Frontal cortex (tissue), 4 donors: ENCODE results near the gene ABCA2. TPM values are rescaled to one million over a fixed set of nuclear protein-coding genes. Genes with fewer than 3 reads are reported as not detected.

Source experiments
- DNase-seq, 2 donors: peaks; one replicate each; pipeline ENCODE4 v3.0.0; 2012; ENCODE audit warnings: low spot score in 2 of 2
- FAIRE-seq: peaks from 2 replicates; lab custom pipeline; 2012; peaks lifted over from hg19 to GRCh38; lab: Jason Lieb, UNC
- total RNA-seq: library from RNA; depleted of rRNA; stranded (reverse); fragments of >200 nt; gene quantifications from one replicate; pipeline ENCODE4 v1.2.3, GENCODE V29; 2014
- donor health status: control.
- donor health status: control.
- donor health status: control.

Gene ABCA2
- total RNA-seq, 1 donor from 2014 or later: 20.8 TPM

- no peak for FAIRE-seq
- DNase-seq: no peak
Measured at GRCh38 chr9:136958898-136959850, 68.9 kb downstream of the ABCA2 start.

GRCh38 chr9:136958473-136958872 is 69.6 kb downstream of the ABCA2 start:
- DNase-seq (no peak), FAIRE-seq (no peak)

DNA sequence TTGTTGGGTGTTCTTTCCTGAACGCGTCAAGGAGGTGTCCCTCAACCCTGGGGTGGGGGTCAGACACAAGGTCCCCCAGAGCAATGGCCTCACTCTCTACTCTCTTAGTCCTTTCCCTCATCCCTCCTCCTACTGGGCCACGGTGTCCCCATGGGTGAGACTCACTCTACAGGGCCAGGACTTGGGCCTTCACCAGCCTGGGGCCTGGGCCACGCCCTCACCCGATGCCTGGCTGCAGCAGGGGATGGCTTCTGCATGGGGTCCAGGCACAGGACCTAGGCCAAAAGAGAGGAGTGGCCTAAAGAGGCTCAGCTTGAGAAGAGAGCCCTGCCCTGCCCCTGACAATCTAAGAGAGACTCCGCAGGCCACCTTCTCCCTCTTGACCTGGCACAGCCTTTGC is 70.1 kb downstream of the ABCA2 start:
- DNase-seq (no peak), FAIRE-seq (no peak)

DNA sequence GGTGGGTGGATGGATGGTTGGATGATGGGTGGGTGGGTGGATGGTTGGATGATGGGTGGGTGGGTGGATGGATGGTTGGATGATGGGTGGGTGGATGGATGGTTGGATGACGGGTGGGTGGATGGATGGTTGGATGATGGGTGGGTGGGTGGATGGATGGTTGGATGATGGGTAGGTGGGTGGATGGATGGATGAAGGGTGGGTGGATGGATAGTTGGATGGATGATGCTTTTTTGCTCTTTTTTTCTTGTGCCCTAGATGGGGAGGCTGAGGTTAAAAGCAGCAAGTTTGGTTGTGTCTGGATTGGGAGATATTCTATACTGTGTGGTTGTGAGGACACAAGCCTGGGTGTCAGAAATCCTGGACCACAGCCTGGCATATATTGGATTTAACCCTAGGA is 70.6 kb downstream of the ABCA2 start:
- FAIRE-seq (no peak), DNase-seq (no peak)

Other genes starting within 250 kb of the ABCA2 start
- gene TMEM141, start 236.9 kb downstream of the ABCA2 start, total RNA-seq: 17.1 TPM
- gene CCDC183, start 231.9 kb downstream of the ABCA2 start, total RNA-seq: 2.0 TPM
- 35.1 TPM for gene RABL6, start 220.3 kb downstream of the ABCA2 start, total RNA-seq
- 0.82 TPM for gene AJM1, start 185.8 kb downstream of the ABCA2 start, total RNA-seq
- 143 TPM for gene PHPT1, start 178.8 kb downstream of the ABCA2 start, total RNA-seq
- 4.1 TPM for gene MAMDC4, start 175.9 kb downstream of the ABCA2 start, total RNA-seq
- 140 TPM for gene EDF1, start 161.9 kb downstream of the ABCA2 start, total RNA-seq
- gene TRAF2, start 141.7 kb downstream of the ABCA2 start, total RNA-seq: 7.3 TPM
- 62.4 TPM for gene FBXW5, start 83.5 kb downstream of the ABCA2 start, total RNA-seq
- not detected for gene C8G, start 83.0 kb downstream of the ABCA2 start, total RNA-seq
- not detected for gene LCN12, start 76.0 kb downstream of the ABCA2 start, total RNA-seq
- 61.1 TPM for gene PTGDS, start 50.7 kb downstream of the ABCA2 start, total RNA-seq
- gene LCNL1, start 45.2 kb downstream of the ABCA2 start, total RNA-seq: 0.82 TPM
- 13.5 TPM for gene PAXX, start 35.8 kb downstream of the ABCA2 start, total RNA-seq
- gene CLIC3, start 31.7 kb downstream of the ABCA2 start, total RNA-seq: not detected
- gene FUT7, start 3.9 kb upstream of the ABCA2 start, total RNA-seq: not detected
- 16.3 TPM for gene NPDC1, start 17.9 kb upstream of the ABCA2 start, total RNA-seq
- 0.82 TPM for gene ENTPD2, start 25.8 kb upstream of the ABCA2 start, total RNA-seq
- 1.2 TPM for gene SAPCD2, start 42.3 kb upstream of the ABCA2 start, total RNA-seq
- 0.41 TPM for gene UAP1L1, start 49.3 kb upstream of the ABCA2 start, total RNA-seq
- gene MAN1B1, start 58.7 kb upstream of the ABCA2 start, total RNA-seq: 42.0 TPM
- 38.3 TPM for gene DPP7, start 86.5 kb upstream of the ABCA2 start, total RNA-seq
- gene GRIN1, start 110.9 kb upstream of the ABCA2 start, total RNA-seq: 29.8 TPM
- 0.41 TPM for gene LRRC26, start 141.8 kb upstream of the ABCA2 start, total RNA-seq
- gene TMEM210, start 143.8 kb upstream of the ABCA2 start, total RNA-seq: not detected
- gene ANAPC2, start 160.3 kb upstream of the ABCA2 start, total RNA-seq: 22.4 TPM
- gene SSNA1, start 160.4 kb upstream of the ABCA2 start, total RNA-seq: 24.5 TPM
- 6.1 TPM for gene TPRN, start 172.5 kb upstream of the ABCA2 start, total RNA-seq
- 34.2 TPM for gene TMEM203, start 177.4 kb upstream of the ABCA2 start, total RNA-seq
- 3.3 TPM for gene NDOR1, start 177.5 kb upstream of the ABCA2 start, total RNA-seq
- gene RNF208, start 194.0 kb upstream of the ABCA2 start, total RNA-seq: 0.82 TPM
- under 0.01 TPM for gene CYSRT1, start 196.9 kb upstream of the ABCA2 start, total RNA-seq
- not detected for gene RNF224, start 199.3 kb upstream of the ABCA2 start, total RNA-seq
- not detected for gene SLC34A3, start 202.7 kb upstream of the ABCA2 start, total RNA-seq
- 92.5 TPM for gene TUBB4B, start 213.1 kb upstream of the ABCA2 start, total RNA-seq
- not detected for gene STPG3, start 223.0 kb upstream of the ABCA2 start, total RNA-seq
- gene NELFB, start 227.1 kb upstream of the ABCA2 start, total RNA-seq: 36.7 TPM
- gene TOR4A, start 249.5 kb upstream of the ABCA2 start, total RNA-seq: 0.41 TPM